OCI-M2 (cell line): ENCODE data around the gene RRP12.

Source experiments
- DNase-seq: peaks from one replicate; lab custom pipeline; 2025; ENCODE audit not compliant: unreplicated experiment; lab: John Stamatoyannopoulos, UW

The RRP12 gene

GRCh38 chr10:97319671-97320479, 81.3 kb downstream of the RRP12 start:
- DNase-seq = no peak

GRCh38 chr10:97318772-97319651, 82.1 kb downstream of the RRP12 start, which contains the start of gene FRAT1:
Gene FRAT1 (plus strand): TSS chr10:97319271. CDS start chr10:97319454, 183 bp downstream.
- no peak for DNase-seq

- DNase-seq = no peak
These were observed 86.5 kb downstream of the RRP12 start for GRCh38 chr10:97314671-97315070.

- peak; percentile 49 for DNase-seq
These were observed 88.2 kb downstream of the RRP12 start for GRCh38 chr10:97312897-97313296.

GRCh38 chr10:97311111-97311626, 90.0 kb downstream of the RRP12 start:
- DNase-seq = no peak

GRCh38 chr10:97307866-97308780, 93.0 kb downstream of the RRP12 start:
- DNase-seq = no peak

GRCh38 chr10:97307441-97307840, 93.7 kb downstream of the RRP12 start:
- DNase-seq = no peak
